HG03139 (cell line): ENCODE data around the gene OSGEP.
"Not testable (repeated sequence)": the region's sequence is repeated elsewhere in the genome, so short reads cannot be mapped to it uniquely, and the experiment has no call there.

ENCODE experiments used
- ATAC-seq: cut with Tn5 transposase; IDR thresholded peaks from one replicate; pipeline ENCODE4 v1.9.1; 2021; ENCODE audit not compliant: unreplicated experiment

Gene OSGEP

DNA sequence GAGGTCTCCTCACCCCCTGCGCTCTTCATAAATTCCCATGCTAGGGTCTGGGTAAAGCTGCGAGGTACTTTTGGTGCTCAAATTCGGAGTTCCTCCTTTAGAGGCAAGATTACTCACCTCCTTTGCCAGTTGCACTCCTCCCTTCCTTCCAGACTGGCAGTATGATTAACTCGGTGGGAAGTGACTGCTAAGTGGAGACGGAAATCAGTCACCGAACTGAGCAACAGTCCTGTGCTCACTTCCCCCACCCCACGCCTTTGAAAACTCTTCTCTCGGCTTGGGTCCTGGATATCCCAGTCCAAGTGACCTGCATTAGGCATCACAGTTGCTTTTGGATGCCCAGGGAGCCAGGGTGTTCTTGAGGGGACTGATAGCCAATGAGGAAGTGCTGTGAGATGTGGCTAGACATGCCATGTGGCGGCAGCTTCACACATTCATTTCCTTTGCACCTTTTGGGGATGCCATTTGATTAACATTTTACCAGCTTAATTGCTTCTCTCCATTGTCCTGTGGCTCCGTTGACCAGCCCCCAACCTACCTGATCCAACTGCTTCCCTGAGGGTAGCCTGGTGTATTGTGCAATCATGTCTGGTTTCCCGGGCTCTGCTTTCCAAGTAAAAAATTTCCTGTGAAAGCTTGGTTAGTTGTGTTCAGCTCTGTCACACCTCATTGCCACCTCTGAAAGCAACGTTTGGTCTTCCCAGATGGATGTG lies 15.4 kb upstream of the OSGEP start:
- ATAC-seq = peak; percentile 24

DNA sequence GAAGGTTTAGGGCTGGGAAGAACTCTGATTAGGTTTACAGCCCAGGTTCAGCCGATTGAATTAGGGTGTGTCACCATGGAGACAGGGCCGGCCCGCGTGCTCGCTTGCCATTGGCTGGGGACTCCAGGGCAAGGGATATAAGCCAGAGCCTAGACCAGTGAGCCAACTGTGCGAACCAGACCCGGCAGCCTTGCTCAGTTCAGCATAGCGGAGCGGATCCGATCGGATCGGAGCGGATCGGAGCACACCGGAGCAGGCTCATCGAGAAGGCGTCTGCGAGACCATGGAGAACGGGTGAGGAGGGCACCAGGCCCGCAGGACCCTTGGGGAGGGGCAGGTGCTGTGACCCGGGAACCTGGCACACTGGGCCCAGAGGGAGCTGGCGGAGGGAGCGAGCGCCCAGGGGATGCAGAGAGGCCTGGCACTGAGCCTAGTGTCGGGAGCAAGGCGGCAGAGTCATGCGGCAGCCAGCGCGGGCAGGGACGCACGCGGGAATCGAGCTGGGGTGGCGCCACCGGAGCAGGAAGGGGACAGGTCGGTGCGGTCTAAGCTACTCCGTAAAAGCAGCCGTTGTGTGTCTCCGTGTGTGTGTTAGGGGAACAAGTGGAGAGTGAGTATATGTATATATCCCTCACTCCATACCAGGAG lies 14.8 kb upstream of the OSGEP start, which contains the start of gene PNP:
Gene PNP (plus strand): TSS at position 165 of the 648 bp plus-strand sequence. CDS start 119 bp downstream, at position 284.
- ATAC-seq = peak; percentile 91

- no peak for ATAC-seq
These were observed 14.2 kb upstream of the OSGEP start for GRCh38 chr14:20468764-20469241.

- ATAC-seq = peak; percentile 87
These were observed 6.9 kb upstream of the OSGEP start, which contains the start of gene PIP4P1 for GRCh38 chr14:20461225-20462141. Gene PIP4P1 (minus strand): TSS chr14:20461434. CDS start chr14:20461325, 109 bp downstream.

DNA sequence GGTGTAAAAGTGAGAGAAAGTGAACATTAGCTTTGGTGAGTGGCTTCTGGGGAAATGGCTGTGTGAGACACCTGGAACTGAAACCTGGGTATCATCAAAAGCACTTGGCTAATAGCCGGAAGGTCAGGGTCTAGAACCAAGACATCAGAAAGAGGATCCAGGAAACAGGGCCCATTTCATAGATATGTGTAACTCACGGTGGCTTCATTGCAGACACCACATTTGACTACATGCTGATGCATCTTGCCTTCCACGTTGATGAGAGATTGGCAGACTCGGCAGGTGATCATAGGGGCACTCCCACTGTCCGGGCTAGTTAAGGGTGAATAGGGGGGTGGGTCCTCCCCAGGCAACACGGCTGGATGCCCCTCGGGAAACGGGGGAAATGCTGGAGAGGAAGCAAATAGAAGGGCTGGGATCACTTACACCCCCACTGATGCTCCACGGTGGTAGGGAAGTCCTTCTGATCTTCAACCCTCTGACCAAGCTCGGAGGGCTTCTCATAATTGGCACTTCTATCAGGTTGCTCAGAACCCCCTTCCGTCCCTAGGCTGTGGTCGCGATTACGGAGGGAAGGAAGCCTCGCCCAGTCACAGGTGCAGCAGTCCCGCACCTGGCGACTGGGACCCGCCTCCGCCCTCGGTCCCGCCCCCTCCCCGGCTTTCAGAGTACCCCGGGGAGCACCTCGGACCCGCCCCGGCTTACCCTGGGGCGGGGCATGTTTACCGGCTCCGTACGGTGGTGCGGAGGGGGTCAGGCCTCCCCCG lies 6.0 kb upstream of the OSGEP start:
- peak; percentile 7 for ATAC-seq

DNA sequence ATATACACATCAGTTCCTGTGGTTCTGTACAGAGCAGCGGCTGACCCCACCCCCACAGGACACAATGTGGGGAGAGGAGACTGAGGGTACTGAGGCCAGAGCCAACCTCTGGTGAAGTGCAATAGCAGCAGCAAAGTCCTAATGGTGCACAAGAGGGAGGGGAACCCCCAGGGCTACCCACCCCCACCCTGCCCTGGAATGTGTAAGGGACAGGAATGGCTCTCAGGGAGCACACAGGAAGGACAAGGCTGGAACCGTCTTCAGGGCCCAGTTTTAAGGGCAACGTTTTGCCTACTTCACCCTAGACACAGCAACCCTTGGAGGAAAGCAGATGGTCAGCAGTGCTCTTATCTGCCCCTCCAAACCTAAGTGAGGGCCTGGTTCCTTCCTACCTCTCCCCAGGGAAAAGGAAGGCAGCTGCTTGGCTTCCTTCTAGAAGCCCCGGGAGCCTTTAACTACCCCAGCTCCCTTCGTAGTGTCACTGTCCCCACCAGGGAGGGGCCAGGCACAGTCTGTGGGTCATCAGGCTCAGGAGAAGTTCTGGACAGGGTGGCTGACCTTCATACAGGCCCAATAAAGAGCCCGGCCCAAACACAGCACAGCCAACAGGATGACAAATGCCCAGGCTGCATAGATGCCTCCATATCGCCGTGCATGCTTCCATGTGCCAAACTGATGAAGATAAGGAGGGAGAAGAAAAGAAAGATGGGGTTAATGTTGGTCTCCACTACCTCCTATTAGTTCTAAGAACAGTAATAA lies 3.6 kb upstream of the OSGEP start:
- ATAC-seq = no peak

DNA sequence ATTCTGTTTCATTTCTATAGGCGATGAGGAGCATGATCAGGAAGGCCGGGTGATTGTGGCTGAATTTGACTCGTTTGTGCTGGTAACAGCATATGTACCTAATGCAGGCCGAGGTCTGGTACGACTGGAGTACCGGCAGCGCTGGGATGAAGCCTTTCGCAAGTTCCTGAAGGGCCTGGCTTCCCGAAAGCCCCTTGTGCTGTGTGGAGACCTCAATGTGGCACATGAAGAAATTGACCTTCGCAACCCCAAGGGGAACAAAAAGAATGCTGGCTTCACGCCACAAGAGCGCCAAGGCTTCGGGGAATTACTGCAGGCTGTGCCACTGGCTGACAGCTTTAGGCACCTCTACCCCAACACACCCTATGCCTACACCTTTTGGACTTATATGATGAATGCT lies 2.4 kb upstream of the OSGEP start:
- ATAC-seq = no peak

- ATAC-seq = peak; percentile 34
These were observed 1.0 kb upstream of the OSGEP start for GRCh38 chr14:20455355-20456300.

DNA sequence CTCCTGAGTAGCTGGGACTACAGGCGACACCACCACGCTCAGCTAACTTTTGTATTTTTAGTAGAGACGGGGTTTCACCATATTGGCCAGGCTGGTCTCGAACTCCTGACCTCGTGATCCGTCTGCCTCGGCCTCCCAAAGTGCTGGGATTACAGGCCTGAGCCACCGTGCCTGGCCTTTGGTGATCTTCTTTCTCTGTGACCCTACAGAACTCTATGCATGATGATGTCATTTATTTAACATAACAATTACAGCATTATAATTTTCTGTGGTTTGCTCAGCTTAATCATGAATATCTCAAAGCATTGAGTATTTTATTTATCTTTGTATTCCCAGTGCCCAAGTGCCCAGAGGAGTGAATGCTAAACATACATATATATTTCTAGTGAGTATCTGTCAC lies 1.8 kb downstream of the OSGEP start:
- not testable (repeated sequence) for ATAC-seq

DNA sequence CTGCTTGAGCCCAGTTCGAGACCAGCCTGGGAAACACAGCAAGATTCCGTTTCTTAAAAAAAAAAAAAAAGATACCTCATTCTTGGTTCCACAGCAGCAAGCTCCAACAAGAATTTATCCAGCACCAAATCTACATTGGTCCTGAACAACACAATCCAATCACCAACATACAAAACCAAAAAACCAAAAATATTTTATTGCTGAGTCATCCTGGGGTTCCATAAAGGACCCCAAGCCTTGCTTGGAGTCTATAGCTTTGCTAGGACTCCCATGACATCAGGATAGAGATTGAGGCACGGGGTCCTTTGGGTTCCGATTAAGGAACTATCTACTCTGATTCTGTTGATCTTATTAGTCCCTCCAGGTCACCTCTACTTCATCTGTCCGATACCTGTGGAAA lies 7.7 kb downstream of the OSGEP start:
- no peak for ATAC-seq

DNA sequence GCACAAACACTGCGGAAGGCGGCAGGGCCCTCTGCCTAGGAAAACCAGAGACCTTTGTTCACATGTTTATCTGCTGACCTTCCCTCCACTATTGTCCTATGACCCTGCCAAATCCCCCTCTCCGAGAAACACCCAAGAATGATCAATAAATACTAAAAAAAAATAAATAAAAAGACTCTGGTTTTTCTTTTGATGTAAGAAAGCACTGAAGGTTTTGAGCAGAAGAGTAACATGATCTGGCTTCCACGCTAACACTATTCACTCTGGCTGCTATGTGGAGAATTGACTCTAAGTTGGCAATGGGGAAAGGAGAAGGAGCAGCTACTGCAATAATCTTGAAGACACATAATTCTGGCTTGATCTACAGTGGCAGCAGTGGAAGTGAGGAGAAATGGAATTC lies 11.0 kb downstream of the OSGEP start:
- not testable (repeated sequence) for ATAC-seq

- no peak for ATAC-seq
These were observed 13.2 kb downstream of the OSGEP start for GRCh38 chr14:20441461-20441860.

- ATAC-seq = peak; percentile 76
These were observed 13.7 kb downstream of the OSGEP start for GRCh38 chr14:20440882-20441281.

GRCh38 chr14:20440465-20440864 lies 14.1 kb downstream of the OSGEP start:
- ATAC-seq = no peak

DNA sequence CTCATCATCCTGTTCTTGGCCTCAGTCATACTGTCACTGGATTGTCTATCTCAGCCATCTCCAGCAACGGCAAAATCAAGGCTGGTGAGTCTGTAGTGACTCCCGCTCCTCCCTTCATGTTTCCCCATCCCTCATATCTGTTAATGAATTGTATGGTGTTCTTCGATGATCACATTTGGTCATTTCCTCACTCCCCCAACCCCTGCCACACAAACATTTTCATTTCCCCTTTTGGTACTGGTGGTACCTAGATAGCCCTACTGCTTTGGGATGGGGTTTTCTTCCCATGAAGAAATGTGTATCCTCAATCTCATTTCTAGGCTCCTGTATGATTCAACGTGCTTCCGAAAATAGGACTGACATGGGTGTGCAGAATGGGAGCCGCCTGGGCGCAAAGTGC lies 15.9 kb downstream of the OSGEP start:
- ATAC-seq = no peak

DNA sequence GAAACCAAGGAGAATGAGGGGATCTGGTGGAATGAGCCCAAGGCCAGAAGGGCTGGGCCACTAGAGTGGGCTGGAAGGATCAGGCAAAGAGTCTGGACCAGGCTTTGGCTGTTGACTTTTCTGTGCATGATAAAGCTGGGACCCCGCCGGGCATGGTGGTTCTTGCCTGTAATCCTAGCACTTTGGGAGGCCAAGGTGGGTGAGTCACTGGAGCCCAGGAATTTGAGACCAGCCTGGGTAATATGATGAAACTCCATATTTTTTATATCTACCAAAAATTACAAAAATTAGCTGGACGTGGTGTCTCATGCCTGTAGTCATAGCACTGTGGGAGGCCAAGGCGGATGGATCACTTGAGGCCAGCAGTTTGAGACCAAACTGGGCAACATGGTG lies 18.3 kb downstream of the OSGEP start:
- ATAC-seq = no peak

GRCh38 chr14:20435582-20436362 lies 18.8 kb downstream of the OSGEP start, which contains the start of gene KLHL33:
Gene KLHL33 (minus strand): TSS chr14:20436166. CDS start chr14:20435811, 355 bp downstream.
- ATAC-seq = no peak
